Tibial artery (tissue), 4 donors: ENCODE data around the gene NLN.
"Not testable (repeated sequence)": the region's sequence is repeated elsewhere in the genome, so short reads cannot be mapped to it uniquely, and the experiment has no call there.

Source experiments
- DNase-seq, 2 donors: peaks; one replicate each; pipeline ENCODE4 v3.0.0-alpha.2; 2019
- H3K27ac ChIP-seq, 2 donors: fragments of 200-600 bp; sonication (generic) in 1 of 2; 1 replicate in 1 of 2; 2 replicates in 1 of 2; pipeline ENCODE4 v1.5.1; 2018 to 2019; ENCODE audit warnings: mild to moderate bottlenecking in 1 of 2
- H3K27me3 ChIP-seq, 2 donors: fragments of 200-600 bp; sonication (generic) in 1 of 2; one replicate each; pipeline versions ENCODE4 v1.5.1 to v1.6.0; 2016 to 2019
- H3K36me3 ChIP-seq, 3 donors: fragments of 200-600 bp; sonication (generic) in 2 of 3; one replicate each; pipeline ENCODE4 v1.5.1; 2016 to 2019; ENCODE audit warnings: mild to moderate bottlenecking in 2 of 3
- H3K4me1 ChIP-seq, 4 donors: fragments of 200-600 bp; sonication (generic) in 2 of 4; 1 replicate in 3 of 4; 2 replicates in 1 of 4; pipeline ENCODE4 v1.5.1; 2016 to 2019
- H3K4me3 ChIP-seq, 2 donors: fragments of 200-600 bp; sonication (generic) in 1 of 2; 1 replicate in 1 of 2; 2 replicates in 1 of 2; pipeline ENCODE4 v1.5.1; 2018 to 2019; ENCODE audit warnings: mild to moderate bottlenecking in 2 of 2
- H3K9me3 ChIP-seq, 3 donors: fragments of 200-600 bp; sonication (generic) in 1 of 3; one replicate each; pipeline ENCODE4 v1.5.1; 2016 to 2019
- CTCF ChIP-seq, 2 experiments: fragments of 200-600 bp in 1 of 2; fragments of 450-650 bp in 1 of 2; IDR thresholded peaks; one replicate each; pipeline ENCODE4 v1.5.1; 2017 to 2019; ENCODE audit warnings: antibody characterized with exemption in 2 of 2, mild to moderate bottlenecking in 1 of 2, moderate library complexity in 1 of 2
- intact Hi-C: fragments of 100-400 bp; cut with DNase I; formaldehyde crosslinking; loops from one replicate; pipeline ENCODE4 v1.15.0; 2023; ENCODE audit warnings: low total_unique reads

NLN gene

GRCh38 chr5:65767565-65767964 lies 45.6 kb downstream of the NLN start:
- no peak for DNase-seq
- TF ChIP-seq CTCF (IDR thresholded peaks at IDR 0.05): no peak
- intact Hi-C loops: no loop called here
- H3K27me3 ChIP-seq: no peaks in the 10 kb centered on the region
- peaks cover 0 to 8% (median 0%) of the 10 kb centered on the region in 4 donors for H3K4me1 ChIP-seq
- peaks cover 0 to 18% (median 6%) of the 10 kb centered on the region in 3 donors for H3K36me3 ChIP-seq
- no peak overlapping the region for H3K27ac ChIP-seq
- no peaks in the 10 kb centered on the region for H3K9me3 ChIP-seq
- no peak overlapping the region for H3K4me3 ChIP-seq

- no peak overlapping the region for H3K27ac ChIP-seq
These were observed 46.8 kb downstream of the NLN start for GRCh38 chr5:65768723-65769346.

GRCh38 chr5:65769539-65769938 lies 47.5 kb downstream of the NLN start:
- Histone ChIP-seq H3K4me1 (peaks cover 0 to 8% (median 0%) of the 10 kb centered on the region in 4 donors), H3K4me3 (no peak overlapping the region), H3K36me3 (peaks cover 0 to 14% (median 6%) of the 10 kb centered on the region in 3 donors), H3K9me3 (no peaks in the 10 kb centered on the region), H3K27ac (no peak overlapping the region), H3K27me3 (no peaks in the 10 kb centered on the region)
- DNase-seq: no peak
- TF ChIP-seq CTCF (IDR thresholded peaks at IDR 0.05): no peak
- intact Hi-C loops: no loop called here

More at GRCh38 chr5:65768723-65769346, 46.8 kb downstream of the NLN start:
- no peak for DNase-seq
- Histone ChIP-seq H3K4me3 (no peak overlapping the region), H3K4me1 (peaks cover 0 to 8% (median 0%) of the 10 kb centered on the region in 4 donors), H3K9me3 (no peaks in the 10 kb centered on the region), H3K27me3 (no peaks in the 10 kb centered on the region), H3K36me3 (peaks cover 0 to 14% (median 6%) of the 10 kb centered on the region in 3 donors)
- intact Hi-C loops: no loop called here
- no peak for TF ChIP-seq CTCF (IDR thresholded peaks at IDR 0.05)

GRCh38 chr5:65771266-65771665 lies 49.3 kb downstream of the NLN start:
- Histone ChIP-seq H3K36me3 (peaks cover 0 to 12% (median 6%) of the 10 kb centered on the region in 3 donors), H3K27me3 (no peaks in the 10 kb centered on the region), H3K9me3 (no peaks in the 10 kb centered on the region), H3K4me3 (no peak overlapping the region), H3K4me1 (peaks cover 0 to 8% (median 0%) of the 10 kb centered on the region in 4 donors), H3K27ac (no peak overlapping the region)
- intact Hi-C loops: no loop called here
- no peak for DNase-seq
- TF ChIP-seq CTCF (IDR thresholded peaks at IDR 0.05): no peak

- H3K9me3 ChIP-seq, DNase-seq, H3K36me3 ChIP-seq, H3K27me3 ChIP-seq, H3K4me1 ChIP-seq, H3K27ac ChIP-seq, H3K4me3 ChIP-seq, intact Hi-C loops: not testable (repeated sequence)
These were observed 51.0 kb downstream of the NLN start for GRCh38 chr5:65772963-65773362.

- intact Hi-C loops: no loop called here
- Histone ChIP-seq H3K4me3 (no peak overlapping the region), H3K27ac (no peak overlapping the region), H3K27me3 (no peaks in the 10 kb centered on the region), H3K36me3 (no peaks in the 10 kb centered on the region), H3K9me3 (no peaks in the 10 kb centered on the region), H3K4me1 (peaks cover 0 to 6% (median 0%) of the 10 kb centered on the region in 4 donors)
- TF ChIP-seq CTCF (IDR thresholded peaks at IDR 0.05): no peak
- no peak for DNase-seq
These were observed 52.3 kb downstream of the NLN start for GRCh38 chr5:65774346-65774745.
